Body of pancreas (tissue), 4 donors: ENCODE data around the gene PCDHGA8.

Source experiments
- POLR2A ChIP-seq, 3 donors: fragments of 450-650 bp; IDR thresholded peaks; one replicate each; pipeline ENCODE4 v1.6.1; 2016; ENCODE audit warnings: antibody characterized with exemption in 3 of 3, mild to moderate bottlenecking in 2 of 3
- TF ChIP-seq, protein P1 (sequence below), 7 experiments: fragments of 450-650 bp in 4 of 7; fragments of 200-600 bp in 3 of 7; sonication (generic) in 3 of 7; IDR thresholded peaks; one replicate each; pipeline ENCODE4 v1.5.1; 2016 to 2019; ENCODE audit warnings: antibody characterized with exemption in 7 of 7

DNA sequence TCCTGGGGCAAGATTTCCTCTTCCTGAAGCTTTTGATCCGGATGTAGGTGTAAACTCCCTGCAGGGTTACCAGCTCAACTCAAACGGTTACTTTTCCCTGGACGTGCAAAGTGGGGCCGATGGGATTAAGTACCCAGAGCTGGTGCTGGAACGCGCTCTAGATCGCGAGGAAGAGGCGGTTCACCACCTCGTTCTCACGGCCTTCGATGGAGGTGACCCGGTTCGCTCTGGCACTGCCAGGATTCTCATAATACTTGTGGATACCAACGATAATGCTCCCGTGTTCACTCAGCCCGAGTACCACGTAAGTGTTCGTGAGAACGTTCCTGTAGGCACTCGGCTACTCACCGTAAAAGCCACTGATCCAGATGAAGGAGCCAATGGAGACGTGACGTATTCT lies 36.8 kb upstream of the PCDHGA8 start:
- TF ChIP-seq, protein P1, sequence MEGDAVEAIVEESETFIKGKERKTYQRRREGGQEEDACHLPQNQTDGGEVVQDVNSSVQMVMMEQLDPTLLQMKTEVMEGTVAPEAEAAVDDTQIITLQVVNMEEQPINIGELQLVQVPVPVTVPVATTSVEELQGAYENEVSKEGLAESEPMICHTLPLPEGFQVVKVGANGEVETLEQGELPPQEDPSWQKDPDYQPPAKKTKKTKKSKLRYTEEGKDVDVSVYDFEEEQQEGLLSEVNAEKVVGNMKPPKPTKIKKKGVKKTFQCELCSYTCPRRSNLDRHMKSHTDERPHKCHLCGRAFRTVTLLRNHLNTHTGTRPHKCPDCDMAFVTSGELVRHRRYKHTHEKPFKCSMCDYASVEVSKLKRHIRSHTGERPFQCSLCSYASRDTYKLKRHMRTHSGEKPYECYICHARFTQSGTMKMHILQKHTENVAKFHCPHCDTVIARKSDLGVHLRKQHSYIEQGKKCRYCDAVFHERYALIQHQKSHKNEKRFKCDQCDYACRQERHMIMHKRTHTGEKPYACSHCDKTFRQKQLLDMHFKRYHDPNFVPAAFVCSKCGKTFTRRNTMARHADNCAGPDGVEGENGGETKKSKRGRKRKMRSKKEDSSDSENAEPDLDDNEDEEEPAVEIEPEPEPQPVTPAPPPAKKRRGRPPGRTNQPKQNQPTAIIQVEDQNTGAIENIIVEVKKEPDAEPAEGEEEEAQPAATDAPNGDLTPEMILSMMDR (IDR thresholded peaks at IDR 0.05): no peak
- TF ChIP-seq POLR2A (IDR thresholded peaks at IDR 0.05): no peak
